Fibroblast of pulmonary artery (primary cell): ENCODE measurements around the gene GNPAT.

ENCODE experiments used
- DNase-seq: peaks from one replicate; pipeline ENCODE4 v3.0.0-alpha.2; 2010; ENCODE audit warnings: low read depth
- H3K4me3 ChIP-seq: replicated peaks from 2 replicates; pipeline ENCODE4 v1.5.1; 2011; ENCODE audit warnings: low read depth, mild to moderate bottlenecking, control low read depth, low read length, moderate library complexity
- TF ChIP-seq, protein P1 (sequence below): IDR thresholded peaks from 2 replicates; pipeline ENCODE4 v1.5.1; 2011; ENCODE audit warnings: mild to moderate bottlenecking, control low read depth, low read length, inconsistent platforms; ENCODE audit errors: missing control alignments

Gene GNPAT

GRCh38 chr1:231242516-231243198 lies 1.6 kb downstream of the GNPAT start:
- peak overlapping the region; percentile 97 for H3K4me3 ChIP-seq
- peak; percentile 44 for DNase-seq
- TF ChIP-seq, protein P1, sequence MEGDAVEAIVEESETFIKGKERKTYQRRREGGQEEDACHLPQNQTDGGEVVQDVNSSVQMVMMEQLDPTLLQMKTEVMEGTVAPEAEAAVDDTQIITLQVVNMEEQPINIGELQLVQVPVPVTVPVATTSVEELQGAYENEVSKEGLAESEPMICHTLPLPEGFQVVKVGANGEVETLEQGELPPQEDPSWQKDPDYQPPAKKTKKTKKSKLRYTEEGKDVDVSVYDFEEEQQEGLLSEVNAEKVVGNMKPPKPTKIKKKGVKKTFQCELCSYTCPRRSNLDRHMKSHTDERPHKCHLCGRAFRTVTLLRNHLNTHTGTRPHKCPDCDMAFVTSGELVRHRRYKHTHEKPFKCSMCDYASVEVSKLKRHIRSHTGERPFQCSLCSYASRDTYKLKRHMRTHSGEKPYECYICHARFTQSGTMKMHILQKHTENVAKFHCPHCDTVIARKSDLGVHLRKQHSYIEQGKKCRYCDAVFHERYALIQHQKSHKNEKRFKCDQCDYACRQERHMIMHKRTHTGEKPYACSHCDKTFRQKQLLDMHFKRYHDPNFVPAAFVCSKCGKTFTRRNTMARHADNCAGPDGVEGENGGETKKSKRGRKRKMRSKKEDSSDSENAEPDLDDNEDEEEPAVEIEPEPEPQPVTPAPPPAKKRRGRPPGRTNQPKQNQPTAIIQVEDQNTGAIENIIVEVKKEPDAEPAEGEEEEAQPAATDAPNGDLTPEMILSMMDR: no peak

GRCh38 chr1:231248778-231249177 lies 7.8 kb downstream of the GNPAT start:
- no peak overlapping the region for H3K4me3 ChIP-seq
- DNase-seq: no peak
- TF ChIP-seq, protein P1: no peak

DNA sequence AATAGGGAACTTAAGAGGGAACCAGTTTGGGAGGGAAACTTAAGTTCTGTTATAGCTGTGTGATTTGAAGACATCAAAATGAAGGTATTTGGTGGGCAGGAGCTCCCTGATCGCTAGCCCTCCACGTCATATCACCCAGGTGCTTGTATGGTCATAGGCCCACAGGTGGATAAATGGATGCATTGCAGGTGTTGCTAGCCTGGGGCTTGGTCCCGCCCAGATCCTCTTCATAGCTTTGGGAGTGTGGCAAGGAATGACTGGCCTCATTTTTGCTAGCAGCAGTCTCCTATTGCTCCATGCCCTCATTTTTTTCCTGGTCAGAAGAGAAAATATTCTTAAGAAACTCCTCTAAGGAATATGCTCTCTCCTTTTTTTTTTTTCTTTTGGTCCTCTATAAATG lies 11.3 kb downstream of the GNPAT start:
- TF ChIP-seq, protein P1: no peak

DNA sequence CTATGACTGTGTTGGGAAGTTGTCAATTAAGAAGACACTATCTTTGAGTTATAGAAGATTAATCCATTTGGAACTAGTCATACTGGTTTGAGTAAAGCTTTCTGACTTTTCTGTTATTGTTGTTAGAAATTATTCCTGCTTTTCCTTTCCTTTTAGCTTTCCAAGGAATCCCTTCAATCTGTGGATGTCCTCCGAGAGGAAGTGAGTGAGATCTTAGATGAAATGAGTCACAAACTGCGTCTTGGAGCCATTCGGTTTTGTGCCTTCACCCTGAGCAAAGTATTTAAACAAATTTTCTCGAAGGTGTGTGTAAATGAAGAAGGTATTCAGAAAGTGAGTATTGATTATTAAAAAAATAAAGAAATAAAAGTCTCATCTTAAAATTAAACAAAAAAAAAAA lies 19.3 kb downstream of the GNPAT start:
- DNase-seq: no peak
- TF ChIP-seq, protein P1: no peak
- no peak overlapping the region for H3K4me3 ChIP-seq

More for the DNA sequence above, 11.3 kb downstream of the GNPAT start:
- no peak overlapping the region for H3K4me3 ChIP-seq
- no peak for DNase-seq

DNA sequence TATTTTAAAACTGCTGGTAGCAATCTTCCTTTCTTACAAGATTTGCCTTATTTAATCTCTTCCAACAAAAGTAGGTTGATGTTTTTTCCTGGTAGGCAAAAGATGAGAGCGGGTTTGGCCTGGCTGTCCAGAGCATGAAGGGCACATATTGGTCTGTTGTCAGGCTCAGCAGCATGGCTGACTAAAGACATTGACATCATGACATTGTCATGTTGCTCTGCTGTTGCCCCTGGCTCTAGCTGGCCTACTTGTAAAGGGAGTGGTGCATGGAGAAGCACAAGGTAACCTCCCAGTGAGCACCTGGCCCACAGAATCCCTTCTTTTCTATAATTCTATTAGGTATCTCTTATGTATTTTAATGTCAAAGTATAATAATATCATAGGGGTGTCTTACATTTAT lies 23.6 kb downstream of the GNPAT start:
- TF ChIP-seq, protein P1: no peak
- no peak overlapping the region for H3K4me3 ChIP-seq
- no peak for DNase-seq

- TF ChIP-seq, protein P1: no peak
- DNase-seq: no peak
Measured at GRCh38 chr1:231265379-231265778, 24.4 kb downstream of the GNPAT start.

DNA sequence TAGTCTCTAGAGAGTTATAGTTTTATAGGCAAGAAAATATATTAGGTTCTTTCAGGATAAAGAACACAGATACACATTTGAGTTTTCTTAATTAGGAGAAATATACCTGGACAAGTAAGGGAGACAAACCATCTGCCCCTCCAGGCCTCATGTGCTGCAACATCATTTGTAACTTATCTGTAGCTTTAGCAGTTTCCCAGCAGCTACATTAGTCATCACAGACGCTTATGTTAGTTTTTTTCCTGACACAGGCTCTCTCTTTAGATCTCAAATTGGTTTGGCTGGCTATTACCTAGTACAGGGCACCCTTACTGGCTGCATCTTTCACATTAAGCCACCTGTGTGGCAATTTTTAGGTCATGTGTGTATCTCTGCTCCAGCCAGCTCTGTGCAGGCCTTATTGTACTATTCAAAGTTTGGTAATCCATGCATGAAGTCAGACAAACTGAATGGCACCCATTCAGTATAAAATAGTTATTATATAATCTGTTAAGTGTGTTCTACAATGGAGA lies 25.9 kb downstream of the GNPAT start:
- H3K4me3 ChIP-seq: no peak overlapping the region
- TF ChIP-seq, protein P1: no peak
- peak; percentile 46 for DNase-seq

More at GRCh38 chr1:231265379-231265778, 24.4 kb downstream of the GNPAT start:
- H3K4me3 ChIP-seq: no peak overlapping the region
